K562 (cell line): ENCODE measurements around the gene HBG1. TPM values are rescaled to one million over a fixed set of nuclear protein-coding genes. Genes with fewer than 3 reads are reported as not detected.

ENCODE experiments used
- EZH2 ChIP-seq: IDR thresholded peaks from 2 replicates; pipeline ENCODE4 v1.6.1; 2012; ENCODE audit warnings: low read depth, mild to moderate bottlenecking, inconsistent platforms, low read length, borderline replicate concordance
- FOXO4 ChIP-seq: fragments of 450-650 bp; formaldehyde crosslinking; IDR thresholded peaks from 2 replicates; pipeline ENCODE4 v1.4.0; 2020; ENCODE audit warnings: mild to moderate bottlenecking, moderate library complexity
- HLTF ChIP-seq: fragments of 450-650 bp; IDR thresholded peaks from 2 replicates; pipeline ENCODE4 v1.6.1; 2016
- LEF1 ChIP-seq: fragments of 450-650 bp; IDR thresholded peaks from 2 replicates; pipeline ENCODE4 v1.6.1; 2016; ENCODE audit warnings: mild to moderate bottlenecking
- NCOA1 ChIP-seq: fragments of 450-650 bp; IDR thresholded peaks from 2 replicates; pipeline ENCODE4 v1.6.1; 2016; ENCODE audit warnings: low read depth
- NFYB ChIP-seq: IDR thresholded peaks from 2 replicates; pipeline ENCODE4 v1.6.1; 2011; ENCODE audit warnings: mild to moderate bottlenecking, moderate library complexity; ENCODE audit not compliant: insufficient read length; ENCODE audit errors: extremely low read depth
- PPARD ChIP-seq: fragments of 250-450 bp; sonication (Bioruptor Pico); IDR thresholded peaks from 2 replicates; pipeline ENCODE4 v1.8.0; 2022; ENCODE audit warnings: inconsistent platforms, mild to moderate bottlenecking, moderate library complexity
- ZBTB26 ChIP-seq: fragments of 450-650 bp; formaldehyde crosslinking; IDR thresholded peaks from 2 replicates; pipeline ENCODE4 v1.4.0; 2022; ENCODE audit warnings: missing genetic modification characterization
- ZFX ChIP-seq: sonication (generic); formaldehyde crosslinking; IDR thresholded peaks from 2 replicates; pipeline ENCODE4 v1.8.0; 2022; ENCODE audit warnings: mild to moderate bottlenecking, missing genetic modification reagents, moderate library complexity
- ZNF57 ChIP-seq: fragments of 450-650 bp; formaldehyde crosslinking; IDR thresholded peaks from 2 replicates; pipeline ENCODE4 v1.4.0; 2020; ENCODE audit warnings: mild to moderate bottlenecking, moderate library complexity
- polyA plus RNA-seq, 8 experiments: library from polyadenylated mRNA; depleted of rRNA in 4 of 8; stranded (reverse) in 5 of 8; unstranded in 3 of 8; fragments of >200 nt; fragmentation: Nextera tagmentation in 2 of 8; fragmentation: Illumina TruSeq in 1 of 8; extraction: Ambion mirVana in 2 of 8; extraction: Trizol in 1 of 8; gene quantifications; 2 replicates each; pipeline versions ENCODE4 v1.2.1 to v1.2.3, GENCODE V29; 2011 to 2014; ENCODE audit warnings: inconsistent platforms in 1 of 8, missing spikeins in 1 of 8
- total RNA-seq, 7 experiments: library from RNA; depleted of rRNA in 6 of 7; stranded (reverse); fragments of >200 nt in 6 of 7; fragmentation: Illumina TruSeq in 2 of 7; extraction: Trizol in 2 of 7; gene quantifications; 2 replicates each; pipeline versions ENCODE4 v1.2.1 to v1.2.3, GENCODE V29; 2011 to 2021; ENCODE audit warnings: low replicate concordance in 1 of 7
- TF ChIP-seq, protein P1 (sequence below): IDR thresholded peaks from 2 replicates; pipeline ENCODE4 v1.6.1; 2012; ENCODE audit warnings: low read depth, low read length, improper control_type of control experiment, borderline replicate concordance
- TF ChIP-seq, protein P2 (sequence below): fragments of 150-350 bp; conservative IDR thresholded peaks from 2 replicates; pipeline ENCODE4 v1.6.1; 2014; ENCODE audit warnings: low read length
- TF ChIP-seq, protein P3 (sequence below): fragments of 200-800 bp; sonication (Bioruptor generic); IDR thresholded peaks from 2 replicates; pipeline ENCODE4 v1.6.1; 2017; ENCODE audit warnings: missing genetic modification characterization, missing compliant biosample characterization

Gene HBG1
- total and polyA plus RNA-seq, 9 of the 15 experiments (the other 6 are each of a cell fraction or from before 2014, with no cell fraction given): 1,066 to 16,338 (median 4,898) TPM

- TF ChIP-seq ZNF57 (CRISPR knock-in tag) (no peak), ZFX (0 out of 2 replicates have a peak, but pooled peaks have one; percentile 11), EZH2 (no peak), ZBTB26 (CRISPR knock-in tag) (peak; percentile 57; the same call in 1 of the 2 replicates), NFYB (no peak), NCOA1 (peak; percentile 95), PPARD (CRISPR knock-in tag) (no peak), HLTF (peak; percentile 88; the same call in 1 of the 2 replicates), FOXO4 (CRISPR knock-in tag) (0 out of 2 replicates have a peak, but pooled peaks have one; percentile 55), LEF1 (peak; percentile 94)
- TF ChIP-seq, protein P1, sequence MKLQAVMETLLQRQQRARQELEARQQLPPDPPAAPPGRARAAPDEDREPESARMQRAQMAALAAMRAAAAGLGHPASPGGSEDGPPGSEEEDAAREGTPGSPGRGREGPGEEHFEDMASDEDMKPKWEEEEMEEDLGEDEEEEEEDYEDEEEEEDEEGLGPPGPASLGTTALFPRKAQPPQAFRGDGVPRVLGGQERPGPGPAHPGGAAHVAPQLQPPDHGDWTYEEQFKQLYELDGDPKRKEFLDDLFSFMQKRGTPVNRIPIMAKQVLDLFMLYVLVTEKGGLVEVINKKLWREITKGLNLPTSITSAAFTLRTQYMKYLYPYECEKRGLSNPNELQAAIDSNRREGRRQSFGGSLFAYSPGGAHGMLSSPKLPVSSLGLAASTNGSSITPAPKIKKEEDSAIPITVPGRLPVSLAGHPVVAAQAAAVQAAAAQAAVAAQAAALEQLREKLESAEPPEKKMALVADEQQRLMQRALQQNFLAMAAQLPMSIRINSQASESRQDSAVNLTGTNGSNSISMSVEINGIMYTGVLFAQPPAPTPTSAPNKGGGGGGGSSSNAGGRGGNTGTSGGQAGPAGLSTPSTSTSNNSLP: peak; percentile 79; the same call in 1 of the 2 replicates
- TF ChIP-seq, protein P2, sequence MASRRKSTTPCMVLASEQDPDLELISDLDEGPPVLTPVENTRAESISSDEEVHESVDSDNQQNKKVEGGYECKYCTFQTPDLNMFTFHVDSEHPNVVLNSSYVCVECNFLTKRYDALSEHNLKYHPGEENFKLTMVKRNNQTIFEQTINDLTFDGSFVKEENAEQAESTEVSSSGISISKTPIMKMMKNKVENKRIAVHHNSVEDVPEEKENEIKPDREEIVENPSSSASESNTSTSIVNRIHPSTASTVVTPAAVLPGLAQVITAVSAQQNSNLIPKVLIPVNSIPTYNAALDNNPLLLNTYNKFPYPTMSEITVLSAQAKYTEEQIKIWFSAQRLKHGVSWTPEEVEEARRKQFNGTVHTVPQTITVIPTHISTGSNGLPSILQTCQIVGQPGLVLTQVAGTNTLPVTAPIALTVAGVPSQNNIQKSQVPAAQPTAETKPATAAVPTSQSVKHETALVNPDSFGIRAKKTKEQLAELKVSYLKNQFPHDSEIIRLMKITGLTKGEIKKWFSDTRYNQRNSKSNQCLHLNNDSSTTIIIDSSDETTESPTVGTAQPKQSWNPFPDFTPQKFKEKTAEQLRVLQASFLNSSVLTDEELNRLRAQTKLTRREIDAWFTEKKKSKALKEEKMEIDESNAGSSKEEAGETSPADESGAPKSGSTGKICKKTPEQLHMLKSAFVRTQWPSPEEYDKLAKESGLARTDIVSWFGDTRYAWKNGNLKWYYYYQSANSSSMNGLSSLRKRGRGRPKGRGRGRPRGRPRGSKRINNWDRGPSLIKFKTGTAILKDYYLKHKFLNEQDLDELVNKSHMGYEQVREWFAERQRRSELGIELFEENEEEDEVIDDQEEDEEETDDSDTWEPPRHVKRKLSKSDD: no peak
- TF ChIP-seq, protein P3, sequence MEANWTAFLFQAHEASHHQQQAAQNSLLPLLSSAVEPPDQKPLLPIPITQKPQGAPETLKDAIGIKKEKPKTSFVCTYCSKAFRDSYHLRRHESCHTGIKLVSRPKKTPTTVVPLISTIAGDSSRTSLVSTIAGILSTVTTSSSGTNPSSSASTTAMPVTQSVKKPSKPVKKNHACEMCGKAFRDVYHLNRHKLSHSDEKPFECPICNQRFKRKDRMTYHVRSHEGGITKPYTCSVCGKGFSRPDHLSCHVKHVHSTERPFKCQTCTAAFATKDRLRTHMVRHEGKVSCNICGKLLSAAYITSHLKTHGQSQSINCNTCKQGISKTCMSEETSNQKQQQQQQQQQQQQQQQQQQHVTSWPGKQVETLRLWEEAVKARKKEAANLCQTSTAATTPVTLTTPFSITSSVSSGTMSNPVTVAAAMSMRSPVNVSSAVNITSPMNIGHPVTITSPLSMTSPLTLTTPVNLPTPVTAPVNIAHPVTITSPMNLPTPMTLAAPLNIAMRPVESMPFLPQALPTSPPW (CRISPR knock-in tag): peak; percentile 94
Observed at GRCh38 chr11:5280582-5281102, 31.0 kb upstream of the HBG1 start (continued).
